H1 (cell line): ENCODE data around the gene SMARCA2. TPM values are rescaled to one million over a fixed set of nuclear protein-coding genes. Genes with fewer than 3 reads are reported as not detected.

Experiments
- CTCF ChIA-PET: fragments of 300-600 bp; sonication (Branson Sonifier 250); formaldehyde crosslinking; loops from one replicate; lab custom pipeline; 2021; ENCODE audit not compliant: partially characterized antibody; lab: Charles Lee
- POLR2A ChIA-PET: fragments of 300-600 bp; sonication (Branson Sonifier 250); formaldehyde crosslinking; loops from one replicate; lab custom pipeline; 2021; ENCODE audit warnings: inconsistent platforms; ENCODE audit not compliant: partially characterized antibody; lab: Charles Lee
- DNase-seq, 2 experiments: peaks; one replicate each; pipeline versions ENCODE4 v3.0.0 to v3.0.0-alpha.2; 2010 to 2022; ENCODE audit warnings: low spot score in 2 of 2, low read depth in 1 of 2, mixed read lengths in 1 of 2
- FAIRE-seq: peaks from 2 replicates; lab custom pipeline; 2011; peaks lifted over from hg19 to GRCh38; lab: Jason Lieb, UNC
- H2AFZ ChIP-seq: 2 replicates; pipeline ENCODE4 v1.8.1; 2012; ENCODE audit warnings: low read length, inconsistent platforms
- H2AK5ac ChIP-seq: 2 replicates; pipeline ENCODE4 v1.6.1; 2013; ENCODE audit warnings: low read depth, low read length
- H2BK120ac ChIP-seq: replicated peaks from 2 replicates; pipeline ENCODE3; 2013; ENCODE audit warnings: low read depth, low read length, inconsistent platforms
- H2BK12ac ChIP-seq: 2 replicates; pipeline ENCODE4 v1.6.1; 2013; ENCODE audit warnings: low read depth, low read length
- H2BK15ac ChIP-seq: 2 replicates; pipeline ENCODE4 v1.6.1; 2013; ENCODE audit warnings: low read length
- H2BK20ac ChIP-seq: 2 replicates; pipeline ENCODE4 v1.6.1; 2013; ENCODE audit warnings: low read length
- H2BK5ac ChIP-seq: 2 replicates; pipeline ENCODE4 v1.6.1; 2013; ENCODE audit warnings: low read depth, low read length
- H3K14ac ChIP-seq: 2 replicates; pipeline ENCODE4 v1.6.1; 2013; ENCODE audit warnings: inconsistent platforms; ENCODE audit not compliant: insufficient read length
- H3K18ac ChIP-seq: 2 replicates; pipeline ENCODE4 v1.6.1; 2013; ENCODE audit warnings: low read length; ENCODE audit errors: extremely low read depth
- H3K23ac ChIP-seq: 2 replicates; pipeline ENCODE4 v1.6.1; 2013; ENCODE audit warnings: inconsistent platforms; ENCODE audit not compliant: insufficient read length
- H3K23me2 ChIP-seq: 2 replicates; pipeline ENCODE4 v1.6.1; 2013; ENCODE audit warnings: low read depth, low read length
- H3K27ac ChIP-seq: 2 replicates; pipeline ENCODE4 v1.6.1; 2011; ENCODE audit warnings: low read depth, low read length, inconsistent platforms
- H3K27me3 ChIP-seq, 4 experiments: replicated peaks in 1 of 4; 1 replicate in 1 of 4; 2 replicates in 3 of 4; pipeline versions ENCODE4 v1.6.1 to v1.8.1; 2011 to 2013; ENCODE audit warnings: low read length in 3 of 4, mild to moderate bottlenecking in 3 of 4, inconsistent platforms in 2 of 4, mixed read lengths in 2 of 4, moderate library complexity in 1 of 4; ENCODE audit not compliant: control insufficient read depth in 3 of 4, insufficient read depth in 3 of 4; ENCODE audit errors: extremely low read depth in 1 of 4
- H3K36me3 ChIP-seq, 4 experiments: 2 replicates each; pipeline versions ENCODE4 v1.6.1 to v1.8.1; 2011 to 2013; ENCODE audit warnings: mild to moderate bottlenecking in 4 of 4, low read length in 3 of 4, moderate library complexity in 2 of 4, control low read depth in 1 of 4, inconsistent platforms in 1 of 4; ENCODE audit not compliant: insufficient read depth in 4 of 4, control insufficient read depth in 2 of 4
- H3K4ac ChIP-seq: replicated peaks from 2 replicates; pipeline ENCODE3; 2013; ENCODE audit warnings: low read length, low read depth, mixed read lengths, inconsistent platforms; ENCODE audit not compliant: insufficient read length
- H3K4me1 ChIP-seq, 4 experiments: replicated peaks in 1 of 4; 1 replicate in 1 of 4; 2 replicates in 3 of 4; pipeline versions ENCODE4 v1.6.1 to v1.8.1; 2011 to 2013; ENCODE audit warnings: low read length in 3 of 4, inconsistent platforms in 2 of 4, mixed read lengths in 1 of 4; ENCODE audit not compliant: insufficient read depth in 4 of 4, control insufficient read depth in 3 of 4
- H3K4me2 ChIP-seq, 2 experiments: 2 replicates each; pipeline versions ENCODE4 v1.6.1 to v1.8.1; 2011 to 2013; ENCODE audit warnings: low read depth in 2 of 2, low read length in 2 of 2, control low read depth in 1 of 2, inconsistent platforms in 1 of 2, mild to moderate bottlenecking in 1 of 2; ENCODE audit not compliant: insufficient read depth in 1 of 2
- H3K4me3 ChIP-seq, 4 experiments: fragments of 200-600, 300-600 bp in 1 of 4; sonication (generic), shearing (Covaris generic), sonication (Bioruptor Twin) in 1 of 4; 2 replicates each; pipeline versions ENCODE4 v1.5.1 to v1.8.1; 2011 to 2016; ENCODE audit warnings: low read length in 4 of 4, low read depth in 3 of 4, control low read depth in 2 of 4, inconsistent platforms in 2 of 4, mild to moderate bottlenecking in 2 of 4, mixed read lengths in 1 of 4, moderate library complexity in 1 of 4; ENCODE audit not compliant: insufficient read depth in 2 of 4; ENCODE audit errors: extremely low read depth in 1 of 4
- H3K56ac ChIP-seq: replicated peaks from 2 replicates; pipeline ENCODE3; 2013; ENCODE audit warnings: low read depth, mild to moderate bottlenecking, mixed read lengths, low read length, inconsistent platforms; ENCODE audit not compliant: insufficient read length
- H3K79me1 ChIP-seq: 2 replicates; pipeline ENCODE4 v1.6.1; 2013; ENCODE audit warnings: low read depth, low read length, control low read depth
- H3K79me2 ChIP-seq, 2 experiments: 2 replicates each; pipeline versions ENCODE4 v1.6.1 to v1.8.1; 2012 to 2013; ENCODE audit warnings: low read length in 2 of 2, mild to moderate bottlenecking in 2 of 2, inconsistent platforms in 1 of 2; ENCODE audit not compliant: insufficient read depth in 2 of 2, control insufficient read depth in 1 of 2
- H3K9ac ChIP-seq, 4 experiments: replicated peaks in 1 of 4; 1 replicate in 1 of 4; 2 replicates in 3 of 4; pipeline versions ENCODE4 v1.6.1 to v1.8.1; 2011 to 2013; ENCODE audit warnings: low read depth in 3 of 4, low read length in 3 of 4, control low read depth in 2 of 4, mild to moderate bottlenecking in 2 of 4, moderate library complexity in 2 of 4, inconsistent platforms in 1 of 4; ENCODE audit errors: extremely low read depth in 1 of 4
- H3K9me3 ChIP-seq, 2 experiments: 2 replicates each; pipeline versions ENCODE4 v1.6.1 to v1.8.1; 2012 to 2013; ENCODE audit warnings: mild to moderate bottlenecking in 2 of 2, moderate library complexity in 2 of 2, control low read depth in 1 of 2, inconsistent platforms in 1 of 2, low read depth in 1 of 2, low read length in 1 of 2, mixed read lengths in 1 of 2; ENCODE audit not compliant: insufficient read depth in 2 of 2
- H4K20me1 ChIP-seq, 2 experiments: replicated peaks in 1 of 2; 2 replicates each; pipeline versions ENCODE3 to v1.8.1; 2011 to 2013; ENCODE audit warnings: inconsistent platforms in 2 of 2, low read length in 2 of 2, mild to moderate bottlenecking in 1 of 2; ENCODE audit not compliant: insufficient read depth in 2 of 2, control insufficient read depth in 1 of 2
- H4K5ac ChIP-seq: 2 replicates; pipeline ENCODE4 v1.6.1; 2013; ENCODE audit warnings: low read length, low read depth, mixed read lengths, inconsistent platforms; ENCODE audit not compliant: insufficient read length
- H4K8ac ChIP-seq: 2 replicates; pipeline ENCODE4 v1.8.0; 2013; ENCODE audit warnings: mild to moderate bottlenecking, moderate library complexity, low read length, inconsistent platforms; ENCODE audit not compliant: insufficient read depth; ENCODE audit errors: extremely low read depth
- H4K91ac ChIP-seq: replicated peaks from 2 replicates; pipeline ENCODE3; 2013; ENCODE audit warnings: low read length, mixed read lengths, inconsistent platforms; ENCODE audit not compliant: insufficient read length
- CBX8 ChIP-seq: fragments of 300-800, 300-1000 bp; sonication (generic); IDR thresholded peaks from 2 replicates; pipeline ENCODE4 v1.7.1; 2016; ENCODE audit warnings: low read depth, low read length, borderline replicate concordance
- FOSL1 ChIP-seq: IDR thresholded peaks from 2 replicates; pipeline ENCODE4 v1.6.1; 2011; ENCODE audit warnings: mild to moderate bottlenecking, low read depth, low read length, moderate library complexity; ENCODE audit not compliant: insufficient read depth
- MAFK ChIP-seq: IDR thresholded peaks from 2 replicates; pipeline ENCODE4 v1.6.1; 2012; ENCODE audit warnings: low read depth, mild to moderate bottlenecking, improper control_type of control experiment, low read length
- ZNF274 ChIP-seq: IDR thresholded peaks from 2 replicates; pipeline ENCODE4 v1.7.0; 2012; ENCODE audit warnings: low read length, borderline replicate concordance; ENCODE audit errors: extremely low read depth
- WGBS, 2 experiments: shearing (Covaris generic) in 1 of 2; methylation state at CpG; one replicate each; pipeline versions ENCODE4 v1.1.6 to v1.1.7; 2013 to 2015; ENCODE audit warnings: low lambda C conversion rate in 2 of 2, mixed read lengths in 2 of 2, inconsistent platforms in 1 of 2, low coverage in 1 of 2, missing lambda C conversion rate in 1 of 2; ENCODE audit not compliant: insufficient replicate concordance in 2 of 2, insufficient coverage in 1 of 2, insufficient read length in 1 of 2; ENCODE audit errors: extremely low coverage in 1 of 2, missing lambda C conversion rate in 1 of 2; 5-methylcytosine and 5-hydroxymethylcytosine counted together
- polyA plus RNA-seq, 7 experiments: library from polyadenylated mRNA; depleted of rRNA in 3 of 7; stranded (reverse) in 5 of 7; unstranded in 2 of 7; fragments of >200 nt in 5 of 7; fragments of 200-250 nt in 2 of 7; gene quantifications; 1 replicate in 5 of 7; 2 replicates in 1 of 7; 4 replicates in 1 of 7; pipeline versions ENCODE4 v1.2.1 to v1.2.3, GENCODE V29; 2011 to 2013; ENCODE audit warnings: missing spikeins in 2 of 7, mixed read lengths in 2 of 7
- total RNA-seq: library from RNA; stranded (reverse); fragmentation: NEBNext Ultra II Directional; extraction: Animal tissue kit (Norgen Biotek cat#: 25700); gene quantifications from 2 replicates; pipeline ENCODE4 v1.2.1, GENCODE V29; 2021

The SMARCA2 gene
- total and polyA plus RNA-seq, 2 of the 8 experiments (the other 6 are each of a cell fraction or from before 2014, with no cell fraction given), result 6.3 to 21.7 TPM

GRCh38 chr9:2072752-2073405 lies 57.7 kb downstream of the SMARCA2 start:
- CTCF ChIA-PET, result interaction anchor here (1.2 kb wide), 1 partner anchor 12 kb away, joined by 3 read pairs; no protein-coding TSS in a partner anchor
- Histone ChIP-seq H2BK5ac (no peak overlapping the region), H4K20me1 (no peaks in the 10 kb centered on the region), H3K9ac (no peak overlapping the region), H3K27me3 (no peaks in the 10 kb centered on the region), H2BK12ac (no peak overlapping the region), H2BK20ac (no peak overlapping the region), H3K4me2 (no peak overlapping the region), H3K23ac (no peak overlapping the region), H3K36me3 (no peaks in the 10 kb centered on the region; a peak in 1 of 8 replicates), H2BK120ac (no peak overlapping the region), H2AK5ac (no peak overlapping the region), H3K23me2 (no peaks in the 10 kb centered on the region), H3K9me3 (no peaks in the 10 kb centered on the region), H3K14ac (no peak overlapping the region), H3K4ac (no peak overlapping the region), H3K18ac (no peak overlapping the region), H4K91ac (no peak overlapping the region), H3K79me1 (no peaks in the 10 kb centered on the region), H4K8ac (no peak overlapping the region), H3K27ac (no peak overlapping the region), H3K4me3 (no peak overlapping the region), H2BK15ac (no peak overlapping the region), H4K5ac (no peak overlapping the region), H3K79me2 (no peaks in the 10 kb centered on the region), H3K4me1 (no peaks in the 10 kb centered on the region), H3K56ac (no peak overlapping the region), H2AFZ (no peak overlapping the region)
- no peak for DNase-seq
- TF ChIP-seq FOSL1 (no peak), ZNF274 (no peak), CBX8 (no peak), MAFK (no peak)
- no peak for FAIRE-seq
- POLR2A ChIA-PET, result interaction anchor here (0.8 kb wide), 1 partner anchor 18 kb away, joined by 3 read pairs; no protein-coding TSS in a partner anchor
- WGBS, 2 experiments, result 92% methylated on average over 8 of the region's 8 CpGs; no CpG with 5 or more reads in 1 of the 2 experiments
